ENCODE results near the gene CALHM3. TPM values are rescaled to one million over a fixed set of nuclear protein-coding genes. Genes with fewer than 3 reads are reported as not detected.

The CALHM3 gene
- polyA plus RNA-seq, 1 donor (not counting 4 experiments of a cell fraction or from before 2014, with no cell fraction given) = not detected

- Histone ChIP-seq H3K4me1 (ENCODE audit: control insufficient read depth, extremely low read depth, insufficient read depth, low read length) (peaks cover 15% of the 10 kb centered on the region), H3K4me2 (ENCODE audit: control insufficient read depth, extremely low read depth, insufficient read depth, low read depth, low read length) (no peak overlapping the region), H3K36me3 (ENCODE audit: control insufficient read depth in 2 of 2, extremely low read depth in 1 of 2, insufficient read depth in 2 of 2, low read length in 2 of 2) (peaks cover 27 to 37% of the 10 kb centered on the region in 2 experiments), H3K4me3 (ENCODE audit: control insufficient read depth in 2 of 3, extremely low read depth in 1 of 3, insufficient read depth in 2 of 3, low read depth in 1 of 3, low read length in 3 of 3) (no peak overlapping the region), H3K9ac (ENCODE audit: control insufficient read depth, extremely low read depth, insufficient read depth, low read length) (no peak overlapping the region), H4K20me1 (ENCODE audit: control insufficient read depth, extremely low read depth, insufficient read depth, low read length) (no peaks in the 10 kb centered on the region), H3K9me1 (ENCODE audit: control insufficient read depth, extremely low read depth, insufficient read depth, low read length) (no peaks in the 10 kb centered on the region), H2AFZ (ENCODE audit: control insufficient read depth, low read length) (no peak overlapping the region), H3K27me3 (ENCODE audit: control insufficient read depth, extremely low read depth, insufficient read depth, low read length) (no peaks in the 10 kb centered on the region), H3K27ac (ENCODE audit: control insufficient read depth, insufficient read depth, low read length) (no peak overlapping the region), H3K79me2 (ENCODE audit: control insufficient read depth, insufficient read depth, low read length) (no peaks in the 10 kb centered on the region), H3K9me3 (ENCODE audit: control insufficient read depth, low read depth, low read length) (no peaks in the 10 kb centered on the region)
- no peak for FAIRE-seq
- no peak for TF ChIP-seq EZH2 (IDR thresholded peaks at IDR 0.05; ENCODE audit: low read length)
- TF ChIP-seq, protein P1, sequence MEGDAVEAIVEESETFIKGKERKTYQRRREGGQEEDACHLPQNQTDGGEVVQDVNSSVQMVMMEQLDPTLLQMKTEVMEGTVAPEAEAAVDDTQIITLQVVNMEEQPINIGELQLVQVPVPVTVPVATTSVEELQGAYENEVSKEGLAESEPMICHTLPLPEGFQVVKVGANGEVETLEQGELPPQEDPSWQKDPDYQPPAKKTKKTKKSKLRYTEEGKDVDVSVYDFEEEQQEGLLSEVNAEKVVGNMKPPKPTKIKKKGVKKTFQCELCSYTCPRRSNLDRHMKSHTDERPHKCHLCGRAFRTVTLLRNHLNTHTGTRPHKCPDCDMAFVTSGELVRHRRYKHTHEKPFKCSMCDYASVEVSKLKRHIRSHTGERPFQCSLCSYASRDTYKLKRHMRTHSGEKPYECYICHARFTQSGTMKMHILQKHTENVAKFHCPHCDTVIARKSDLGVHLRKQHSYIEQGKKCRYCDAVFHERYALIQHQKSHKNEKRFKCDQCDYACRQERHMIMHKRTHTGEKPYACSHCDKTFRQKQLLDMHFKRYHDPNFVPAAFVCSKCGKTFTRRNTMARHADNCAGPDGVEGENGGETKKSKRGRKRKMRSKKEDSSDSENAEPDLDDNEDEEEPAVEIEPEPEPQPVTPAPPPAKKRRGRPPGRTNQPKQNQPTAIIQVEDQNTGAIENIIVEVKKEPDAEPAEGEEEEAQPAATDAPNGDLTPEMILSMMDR (optimal IDR thresholded peaks at IDR 0.05 in 1 of 3, IDR thresholded peaks at IDR 0.05 in 1 of 3, conservative IDR thresholded peaks at IDR 0.05 in 1 of 3; ENCODE audit: extremely low read depth in 1 of 3, insufficient read depth in 2 of 3, low read length in 3 of 3) = no peak
- dilution Hi-C loops (cut with MboI; ENCODE audit: extremely low pct_ligation_motif_present, low sequenced_read_pairs) = no loop called here
- DNase-seq (ENCODE audit: low read depth, low spot score) = no peak
Measured at GRCh38 chr10:103449208-103450144, 29.6 kb downstream of the CALHM3 start.

- Histone ChIP-seq H3K27ac (ENCODE audit: control insufficient read depth, insufficient read depth, low read length) (no peak overlapping the region), H3K36me3 (ENCODE audit: control insufficient read depth in 2 of 2, extremely low read depth in 1 of 2, insufficient read depth in 2 of 2, low read length in 2 of 2) (peaks cover 34 to 40% of the 10 kb centered on the region in 2 experiments), H3K4me1 (ENCODE audit: control insufficient read depth, extremely low read depth, insufficient read depth, low read length) (peaks cover 15% of the 10 kb centered on the region), H3K27me3 (ENCODE audit: control insufficient read depth, extremely low read depth, insufficient read depth, low read length) (no peaks in the 10 kb centered on the region), H4K20me1 (ENCODE audit: control insufficient read depth, extremely low read depth, insufficient read depth, low read length) (no peaks in the 10 kb centered on the region), H3K9ac (ENCODE audit: control insufficient read depth, extremely low read depth, insufficient read depth, low read length) (no peak overlapping the region), H3K9me1 (ENCODE audit: control insufficient read depth, extremely low read depth, insufficient read depth, low read length) (no peaks in the 10 kb centered on the region), H2AFZ (ENCODE audit: control insufficient read depth, low read length) (no peak overlapping the region), H3K79me2 (ENCODE audit: control insufficient read depth, insufficient read depth, low read length) (no peaks in the 10 kb centered on the region), H3K4me3 (ENCODE audit: control insufficient read depth in 2 of 3, extremely low read depth in 1 of 3, insufficient read depth in 2 of 3, low read depth in 1 of 3, low read length in 3 of 3) (no peak overlapping the region), H3K4me2 (ENCODE audit: control insufficient read depth, extremely low read depth, insufficient read depth, low read depth, low read length) (no peak overlapping the region), H3K9me3 (ENCODE audit: control insufficient read depth, low read depth, low read length) (no peaks in the 10 kb centered on the region)
- peak; percentile 1 for DNase-seq (ENCODE audit: low read depth, low spot score)
- FAIRE-seq = no peak
- dilution Hi-C loops (cut with MboI; ENCODE audit: extremely low pct_ligation_motif_present, low sequenced_read_pairs) = no loop called here
- TF ChIP-seq EZH2 (IDR thresholded peaks at IDR 0.05; ENCODE audit: low read length) = no peak
- TF ChIP-seq, protein P1 (optimal IDR thresholded peaks at IDR 0.05 in 1 of 3, IDR thresholded peaks at IDR 0.05 in 1 of 3, conservative IDR thresholded peaks at IDR 0.05 in 1 of 3; ENCODE audit: extremely low read depth in 1 of 3, insufficient read depth in 2 of 3, low read length in 3 of 3) = no peak
Measured at GRCh38 chr10:103448746-103449145, 30.3 kb downstream of the CALHM3 start.
